HEK293 (cell line): ENCODE data around the gene ZNF48.

Experiments used
- CTCF ChIP-seq: fragments of 450-650 bp; formaldehyde crosslinking; IDR thresholded peaks from 2 replicates; pipeline ENCODE4 v1.5.1; 2016; ENCODE audit warnings: missing biosample characterization, missing genetic modification characterization
- YY1 ChIP-seq: fragments of 450-650 bp; formaldehyde crosslinking; IDR thresholded peaks from 2 replicates; pipeline ENCODE4 v1.5.1; 2018; ENCODE audit warnings: missing biosample characterization, missing genetic modification characterization
- ZBTB20 ChIP-seq: fragments of 450-650 bp; formaldehyde crosslinking; IDR thresholded peaks from 2 replicates; pipeline ENCODE4 v1.5.1; 2016; ENCODE audit warnings: missing biosample characterization, missing genetic modification characterization
- ZBTB21 ChIP-seq: fragments of 450-650 bp; formaldehyde crosslinking; IDR thresholded peaks from 2 replicates; pipeline ENCODE4 v1.5.1; 2017; ENCODE audit warnings: missing biosample characterization, missing genetic modification characterization
- ZBTB49 ChIP-seq: fragments of 450-650 bp; formaldehyde crosslinking; IDR thresholded peaks from 2 replicates; pipeline ENCODE4 v1.5.1; 2016; ENCODE audit warnings: missing biosample characterization, missing genetic modification characterization, low read depth
- ZBTB7A ChIP-seq: fragments of 450-650 bp; formaldehyde crosslinking; IDR thresholded peaks from 2 replicates; pipeline ENCODE4 v1.5.1; 2016; ENCODE audit warnings: low read depth, missing biosample characterization, missing genetic modification characterization
- ZNF138 ChIP-seq: fragments of 450-650 bp; formaldehyde crosslinking; IDR thresholded peaks from 2 replicates; pipeline ENCODE4 v1.5.1; 2016; ENCODE audit warnings: missing biosample characterization, missing genetic modification characterization, borderline replicate concordance
- ZNF670 ChIP-seq: fragments of 450-650 bp; formaldehyde crosslinking; IDR thresholded peaks from 2 replicates; pipeline ENCODE4 v1.5.1; 2016; ENCODE audit warnings: missing biosample characterization, missing genetic modification characterization, low read depth
- ZNF692 ChIP-seq: fragments of 450-650 bp; formaldehyde crosslinking; IDR thresholded peaks from 2 replicates; pipeline ENCODE4 v1.5.1; 2016; ENCODE audit warnings: missing biosample characterization, missing genetic modification characterization
- ZNF768 ChIP-seq: fragments of 450-650 bp; formaldehyde crosslinking; IDR thresholded peaks from 2 replicates; pipeline ENCODE4 v1.5.1; 2018; ENCODE audit warnings: missing biosample characterization, mild to moderate bottlenecking, missing genetic modification characterization

DNA sequence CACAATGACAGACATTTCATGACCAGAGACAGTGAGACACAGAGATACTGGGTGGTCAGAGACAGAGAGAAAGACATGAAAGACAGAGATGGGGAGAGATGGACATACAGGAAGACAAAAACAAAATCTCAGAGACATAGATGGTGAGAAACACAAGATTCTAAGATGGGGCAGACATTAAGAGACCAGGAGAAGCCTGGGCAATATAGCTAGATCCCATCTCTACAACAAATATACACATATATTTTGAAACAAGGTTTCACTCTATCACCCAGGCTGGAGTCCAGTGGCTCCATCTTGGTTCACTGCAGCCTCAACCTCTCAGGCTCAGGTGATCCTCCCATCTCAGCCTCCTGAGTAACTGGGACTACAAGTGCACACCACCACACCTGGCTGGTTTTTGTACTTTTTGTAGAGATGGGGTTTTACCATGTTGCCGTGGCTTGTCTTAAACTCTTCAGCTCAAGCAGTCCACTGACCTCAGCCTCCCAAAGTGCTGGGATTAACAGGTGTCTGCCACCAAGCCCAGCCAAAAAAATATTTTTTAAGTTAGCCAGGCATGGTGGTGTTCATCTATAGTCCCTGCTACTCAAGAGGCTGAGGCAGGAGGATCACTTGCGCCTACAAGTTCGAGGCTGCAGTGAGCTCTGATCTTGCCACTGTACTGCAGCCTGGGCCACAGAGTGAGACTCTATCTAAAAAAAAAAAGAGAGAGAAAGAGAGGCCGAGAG is 15.0 kb upstream of the ZNF48 start:
- TF ChIP-seq CTCF (tag by site-specific recombination), result no peak
- no peak for TF ChIP-seq ZNF768
- TF ChIP-seq ZNF692 (tag by site-specific recombination), result no peak
- no peak for TF ChIP-seq ZBTB49 (tag by site-specific recombination)
- no peak for TF ChIP-seq ZNF138 (tag by site-specific recombination)
- TF ChIP-seq ZBTB21, result no peak
- TF ChIP-seq ZBTB7A, result no peak
- no peak for TF ChIP-seq ZBTB20 (tag by site-specific recombination)
- no peak for TF ChIP-seq YY1 (tag by site-specific recombination)
- TF ChIP-seq ZNF670 (tag by site-specific recombination), result no peak
